Ovary (tissue), 3 donors: Measurements from ENCODE around the gene IGFBP2.

Experiments used
- EP300 ChIP-seq: sonication (generic); formaldehyde crosslinking; IDR thresholded peaks from one replicate; pipeline ENCODE4 v1.6.1; 2017; ENCODE audit warnings: antibody characterized with exemption
- POLR2A ChIP-seq: fragments of 450-650 bp; IDR thresholded peaks from one replicate; pipeline ENCODE4 v1.6.1; 2017; ENCODE audit warnings: antibody characterized with exemption, mild to moderate bottlenecking, moderate library complexity
- TF ChIP-seq, protein P1 (sequence below), 3 donors: fragments of 450-650 bp in 2 of 3; fragments of 200-600 bp in 1 of 3; IDR thresholded peaks; one replicate each; pipeline versions ENCODE4 v1.5.1 to v1.8.0; 2016 to 2022; ENCODE audit warnings: antibody characterized with exemption in 3 of 3, mild to moderate bottlenecking in 1 of 3
- donor health status: DM: no; HTN: no; CAD: no.

DNA sequence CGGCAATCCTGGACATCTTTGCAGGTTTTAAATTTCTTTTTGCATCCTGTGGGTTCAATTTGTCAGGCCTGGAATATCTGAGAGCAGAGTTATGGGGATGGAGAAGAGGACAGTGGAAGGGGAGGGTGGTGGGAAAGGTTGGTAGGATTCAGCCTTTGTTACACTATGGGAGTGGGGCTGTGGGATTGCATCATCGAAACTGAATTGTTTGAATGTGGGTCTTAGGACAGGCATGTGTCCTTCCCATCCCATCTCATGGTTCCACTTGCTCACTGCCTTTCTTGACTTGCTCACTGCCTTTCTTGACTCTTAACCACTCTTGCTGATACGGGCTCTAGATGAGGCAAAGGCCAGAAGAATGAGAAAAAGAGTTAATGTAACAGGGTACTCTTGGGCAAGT is 12.9 kb downstream of the IGFBP2 start:
- TF ChIP-seq, protein P1, sequence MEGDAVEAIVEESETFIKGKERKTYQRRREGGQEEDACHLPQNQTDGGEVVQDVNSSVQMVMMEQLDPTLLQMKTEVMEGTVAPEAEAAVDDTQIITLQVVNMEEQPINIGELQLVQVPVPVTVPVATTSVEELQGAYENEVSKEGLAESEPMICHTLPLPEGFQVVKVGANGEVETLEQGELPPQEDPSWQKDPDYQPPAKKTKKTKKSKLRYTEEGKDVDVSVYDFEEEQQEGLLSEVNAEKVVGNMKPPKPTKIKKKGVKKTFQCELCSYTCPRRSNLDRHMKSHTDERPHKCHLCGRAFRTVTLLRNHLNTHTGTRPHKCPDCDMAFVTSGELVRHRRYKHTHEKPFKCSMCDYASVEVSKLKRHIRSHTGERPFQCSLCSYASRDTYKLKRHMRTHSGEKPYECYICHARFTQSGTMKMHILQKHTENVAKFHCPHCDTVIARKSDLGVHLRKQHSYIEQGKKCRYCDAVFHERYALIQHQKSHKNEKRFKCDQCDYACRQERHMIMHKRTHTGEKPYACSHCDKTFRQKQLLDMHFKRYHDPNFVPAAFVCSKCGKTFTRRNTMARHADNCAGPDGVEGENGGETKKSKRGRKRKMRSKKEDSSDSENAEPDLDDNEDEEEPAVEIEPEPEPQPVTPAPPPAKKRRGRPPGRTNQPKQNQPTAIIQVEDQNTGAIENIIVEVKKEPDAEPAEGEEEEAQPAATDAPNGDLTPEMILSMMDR (IDR thresholded peaks at IDR 0.05), result no peak
- no peak for TF ChIP-seq POLR2A
- no peak for TF ChIP-seq EP300
